Hepatocyte (in vitro differentiated cells): ENCODE results near the gene WDR35. TPM values are rescaled to one million over a fixed set of nuclear protein-coding genes. Genes with fewer than 3 reads are reported as not detected.
A peak's percentile ranks its signal among the peaks of the same experiment; 100 is the strongest.

ENCODE experiments used
- DNase-seq: peaks from one replicate; pipeline ENCODE4 v3.0.0-alpha.2; 2016; ENCODE audit warnings: low spot score
- H2AFZ ChIP-seq: fragments of 200-600 bp; sonication (generic); 2 replicates; pipeline ENCODE4 v1.6.0; 2016; ENCODE audit warnings: antibody characterized with exemption, mild to moderate bottlenecking
- H3K27ac ChIP-seq: fragments of 200-600 bp; sonication (generic); 2 replicates; pipeline ENCODE4 v1.5.1; 2016; ENCODE audit warnings: mild to moderate bottlenecking
- H3K27me3 ChIP-seq: fragments of 200-600 bp; sonication (generic); 2 replicates; pipeline ENCODE4 v1.6.1; 2016
- H3K36me3 ChIP-seq: fragments of 200-600 bp; sonication (generic); replicated peaks from 2 replicates; pipeline ENCODE4 v1.5.1; 2016; ENCODE audit warnings: low read depth; ENCODE audit not compliant: insufficient read depth
- H3K4me1 ChIP-seq: fragments of 200-600 bp; sonication (generic); 2 replicates; pipeline ENCODE4 v1.5.1; 2016; ENCODE audit warnings: mild to moderate bottlenecking, moderate library complexity; ENCODE audit not compliant: insufficient read depth
- H3K4me2 ChIP-seq: fragments of 200-600 bp; sonication (generic); 2 replicates; pipeline ENCODE4 v1.6.0; 2016
- H3K4me3 ChIP-seq: fragments of 200-600 bp; sonication (generic); 2 replicates; pipeline ENCODE4 v1.5.1; 2016; ENCODE audit warnings: mild to moderate bottlenecking
- H3K79me2 ChIP-seq: fragments of 200-600 bp; sonication (generic); 2 replicates; pipeline ENCODE4 v1.6.0; 2017; ENCODE audit warnings: mild to moderate bottlenecking
- H3K9me2 ChIP-seq: fragments of 200-600 bp; sonication (generic); replicated peaks from 2 replicates; pipeline ENCODE4 v1.6.0; 2017; ENCODE audit warnings: mild to moderate bottlenecking; ENCODE audit not compliant: insufficient read depth
- H3K9me3 ChIP-seq: fragments of 200-600 bp; sonication (generic); 2 replicates; pipeline ENCODE4 v1.5.1; 2016; ENCODE audit warnings: low read depth, mild to moderate bottlenecking
- H4K20me1 ChIP-seq: fragments of 200-600 bp; sonication (generic); 2 replicates; pipeline ENCODE4 v1.6.0; 2016; ENCODE audit warnings: mild to moderate bottlenecking; ENCODE audit not compliant: insufficient read depth, poor library complexity, severe bottlenecking
- EZH2 ChIP-seq: fragments of 200-600 bp; sonication (generic); IDR thresholded peaks from 2 replicates; pipeline ENCODE4 v1.6.1; 2016; ENCODE audit warnings: antibody characterized with exemption, mild to moderate bottlenecking, borderline replicate concordance
- EZH2phosphoT487 ChIP-seq: fragments of 200-600 bp; sonication (generic); IDR thresholded peaks from one replicate; pipeline ENCODE4 v1.6.1; 2018; ENCODE audit warnings: antibody characterized with exemption, mild to moderate bottlenecking, low read depth, moderate library complexity; ENCODE audit not compliant: unreplicated experiment, severe bottlenecking
- WGBS: methylation state at CpG from one replicate; pipeline ENCODE4 v1.1.6; 2016; ENCODE audit warnings: low lambda C conversion rate; ENCODE audit errors: missing lambda C conversion rate; 5-methylcytosine and 5-hydroxymethylcytosine counted together
- polyA plus RNA-seq: library from polyadenylated mRNA; unstranded; fragments of >200 nt; fragmentation: Nextera tagmentation; extraction: Ambion mirVana; gene quantifications from 2 replicates; pipeline ENCODE4 v1.2.1, GENCODE V29; 2016
- total RNA-seq: library from RNA; depleted of rRNA; stranded (reverse); fragments of >200 nt; gene quantifications from 2 replicates; pipeline ENCODE4 v1.2.3, GENCODE V29; 2014
- TF ChIP-seq, protein P1 (sequence below): fragments of 200-600 bp; sonication (generic); IDR thresholded peaks from 2 replicates; pipeline ENCODE4 v1.5.1; 2016; ENCODE audit warnings: antibody characterized with exemption, mild to moderate bottlenecking; ENCODE audit not compliant: poor library complexity

Gene WDR35
- total and polyA plus RNA-seq, 2 experiments from 2014 or later: 2.0 to 4.6 TPM

- WGBS: under 1% methylated on average over 65 of the region's 65 CpGs
- peak within 1 kb of the TSS; percentile 94 for H2AFZ ChIP-seq
- peak; percentile 95 for DNase-seq
- TF ChIP-seq, protein P1, sequence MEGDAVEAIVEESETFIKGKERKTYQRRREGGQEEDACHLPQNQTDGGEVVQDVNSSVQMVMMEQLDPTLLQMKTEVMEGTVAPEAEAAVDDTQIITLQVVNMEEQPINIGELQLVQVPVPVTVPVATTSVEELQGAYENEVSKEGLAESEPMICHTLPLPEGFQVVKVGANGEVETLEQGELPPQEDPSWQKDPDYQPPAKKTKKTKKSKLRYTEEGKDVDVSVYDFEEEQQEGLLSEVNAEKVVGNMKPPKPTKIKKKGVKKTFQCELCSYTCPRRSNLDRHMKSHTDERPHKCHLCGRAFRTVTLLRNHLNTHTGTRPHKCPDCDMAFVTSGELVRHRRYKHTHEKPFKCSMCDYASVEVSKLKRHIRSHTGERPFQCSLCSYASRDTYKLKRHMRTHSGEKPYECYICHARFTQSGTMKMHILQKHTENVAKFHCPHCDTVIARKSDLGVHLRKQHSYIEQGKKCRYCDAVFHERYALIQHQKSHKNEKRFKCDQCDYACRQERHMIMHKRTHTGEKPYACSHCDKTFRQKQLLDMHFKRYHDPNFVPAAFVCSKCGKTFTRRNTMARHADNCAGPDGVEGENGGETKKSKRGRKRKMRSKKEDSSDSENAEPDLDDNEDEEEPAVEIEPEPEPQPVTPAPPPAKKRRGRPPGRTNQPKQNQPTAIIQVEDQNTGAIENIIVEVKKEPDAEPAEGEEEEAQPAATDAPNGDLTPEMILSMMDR: no peak
- TF ChIP-seq EZH2phosphoT487: no peak
- TF ChIP-seq EZH2: no peak
- no peaks in the 10 kb centered on the region for H3K9me3 ChIP-seq
- peaks cover 9% of the 10 kb centered on the region for H4K20me1 ChIP-seq
- peak within 1 kb of the TSS; percentile 81 for H3K4me2 ChIP-seq
- peaks cover 47% of the 10 kb centered on the region for H3K79me2 ChIP-seq
- no peaks in the 10 kb centered on the region for H3K9me2 ChIP-seq
- H3K36me3 ChIP-seq: no peaks in the 10 kb centered on the region
- peak within 1 kb of the TSS; percentile 96 for H3K27ac ChIP-seq
- H3K4me3 ChIP-seq: peak within 1 kb of the TSS; percentile 87
- peaks cover 17% of the 10 kb centered on the region for H3K4me1 ChIP-seq
- H3K27me3 ChIP-seq: no peaks in the 10 kb centered on the region
Observed at GRCh38 chr2:19901442-19902215, 88.3 kb downstream of the WDR35 start, which contains the start of gene TTC32. TTC32 (minus strand) TSS chr2:19901983; CDS start chr2:19901854, 129 bp downstream.

- Histone ChIP-seq H3K4me3 (peak overlapping the region; percentile 87), H3K4me1 (peaks cover 17% of the 10 kb centered on the region), H3K27me3 (no peaks in the 10 kb centered on the region), H2AFZ (peak overlapping the region; percentile 94), H3K79me2 (peaks cover 54% of the 10 kb centered on the region), H3K36me3 (no peaks in the 10 kb centered on the region), H3K4me2 (peak overlapping the region; percentile 81), H3K9me3 (no peaks in the 10 kb centered on the region), H4K20me1 (peaks cover 9% of the 10 kb centered on the region), H3K27ac (peak overlapping the region; percentile 96), H3K9me2 (no peaks in the 10 kb centered on the region)
- WGBS: 2% methylated on average over 26 of the region's 26 CpGs
- DNase-seq: no peak
- TF ChIP-seq EZH2 (no peak), EZH2phosphoT487 (no peak)
- TF ChIP-seq, protein P1: no peak
Observed at GRCh38 chr2:19900931-19901441, 88.9 kb downstream of the WDR35 start.

- Histone ChIP-seq H3K9me3 (no peaks in the 10 kb centered on the region), H3K9me2 (no peaks in the 10 kb centered on the region), H3K4me2 (peak overlapping the region; percentile 81), H3K4me1 (peaks cover 17% of the 10 kb centered on the region), H3K27me3 (no peaks in the 10 kb centered on the region), H3K36me3 (no peaks in the 10 kb centered on the region), H4K20me1 (peaks cover 9% of the 10 kb centered on the region), H3K4me3 (peak overlapping the region; percentile 87), H3K27ac (peak overlapping the region; percentile 96), H2AFZ (peak overlapping the region; percentile 94), H3K79me2 (peaks cover 61% of the 10 kb centered on the region)
- TF ChIP-seq EZH2: no peak
- TF ChIP-seq, protein P1: no peak
- no peak for TF ChIP-seq EZH2phosphoT487
- DNase-seq: no peak
- WGBS: 36% methylated on average over 11 of the region's 11 CpGs
Observed at GRCh38 chr2:19899985-19900930, 89.6 kb downstream of the WDR35 start.
